Astrocyte of the cerebellum (primary cell): ENCODE data around the gene PPM1A.

Source experiments
- DNase-seq: peaks from one replicate; pipeline ENCODE4 v3.0.0-alpha.2; 2011; ENCODE audit warnings: low read depth
- H3K4me3 ChIP-seq: 2 replicates; pipeline ENCODE4 v1.5.1; 2011; ENCODE audit warnings: mild to moderate bottlenecking, low read depth, low read length, moderate library complexity
- CTCF ChIP-seq: IDR thresholded peaks from 2 replicates; pipeline ENCODE4 v1.5.1; 2012; ENCODE audit warnings: low read length, low read depth, moderate library complexity, mild to moderate bottlenecking; ENCODE audit errors: missing control alignments
- in situ Hi-C: cut with HindIII; loops from 2 replicates; pipeline ENCODE4 v1.10.0; 2017; ENCODE audit warnings: low sequenced_read_pairs

The PPM1A gene

GRCh38 chr14:60324837-60325236, 75.8 kb downstream of the PPM1A start:
- no peak for DNase-seq
- TF ChIP-seq CTCF, result no peak
- in situ Hi-C loops, result no loop called here
- H3K4me3 ChIP-seq, result no peak overlapping the region

DNA sequence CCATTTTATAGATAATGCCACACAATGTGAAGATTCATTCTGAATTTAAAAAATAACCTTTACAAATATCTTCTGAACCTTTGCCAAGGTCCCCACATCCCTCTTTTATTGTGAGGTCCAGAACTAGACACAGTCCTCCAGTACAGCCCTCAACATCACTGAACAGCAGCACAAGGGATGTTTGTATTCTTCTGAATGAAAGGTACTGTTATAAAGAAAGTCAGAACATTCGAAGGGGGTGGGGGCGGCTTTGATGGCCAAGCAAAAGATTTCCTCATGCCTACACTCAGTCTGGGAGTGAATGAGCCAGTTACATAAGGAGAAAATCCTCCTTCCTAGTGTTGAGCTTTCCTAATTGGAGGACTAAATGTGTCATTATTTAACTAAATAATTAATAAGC, 77.3 kb downstream of the PPM1A start:
- no peak for TF ChIP-seq CTCF
- H3K4me3 ChIP-seq, result no peak overlapping the region
- in situ Hi-C loops, result no loop called here
- DNase-seq, result no peak

GRCh38 chr14:60327447-60328331, 78.7 kb downstream of the PPM1A start:
- in situ Hi-C loops, result no loop called here
- DNase-seq, result no peak

DNA sequence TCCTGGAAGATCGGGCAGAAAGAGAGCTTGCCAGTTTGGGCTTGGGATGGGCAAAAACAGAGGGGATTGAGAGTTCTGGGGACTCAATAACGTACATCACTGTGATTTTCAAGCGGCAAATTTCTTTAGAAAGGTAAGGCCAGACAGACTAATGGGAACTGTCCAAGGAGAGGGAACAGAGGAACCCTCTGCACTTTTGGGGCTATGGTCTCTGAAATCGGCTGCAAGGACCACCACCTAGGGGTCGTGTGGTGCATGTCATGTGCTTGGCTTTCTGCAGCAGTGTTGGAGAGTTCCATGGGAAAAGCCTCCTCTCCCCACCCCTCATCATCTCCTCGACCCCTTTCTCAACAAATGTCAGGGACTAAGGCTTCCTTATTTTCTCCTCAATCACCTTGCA, 79.6 kb downstream of the PPM1A start:
- in situ Hi-C loops, result no loop called here
- DNase-seq, result no peak
- TF ChIP-seq CTCF, result no peak
- no peak overlapping the region for H3K4me3 ChIP-seq

More at GRCh38 chr14:60327447-60328331, 78.7 kb downstream of the PPM1A start:
- TF ChIP-seq CTCF, result no peak
- peak overlapping the region; percentile 27 for H3K4me3 ChIP-seq

- no peak for TF ChIP-seq CTCF
- no peak overlapping the region for H3K4me3 ChIP-seq
- in situ Hi-C loops, result no loop called here
- DNase-seq, result no peak
Observed at GRCh38 chr14:60329274-60329673, 80.3 kb downstream of the PPM1A start.

- in situ Hi-C loops, result no loop called here
- peak; percentile 64 for TF ChIP-seq CTCF
- DNase-seq, result no peak
- peak overlapping the region; percentile 25 for H3K4me3 ChIP-seq
Observed at GRCh38 chr14:60331201-60332045, 82.4 kb downstream of the PPM1A start.
